GM21528 (cell line): ENCODE data around the gene PSAP.

ENCODE experiments used
- ATAC-seq: cut with Tn5 transposase; IDR thresholded peaks from one replicate; pipeline ENCODE4 v1.9.1; 2021; ENCODE audit warnings: mild to moderate bottlenecking, moderate library complexity; ENCODE audit not compliant: unreplicated experiment, low FRiP score

The PSAP gene

DNA sequence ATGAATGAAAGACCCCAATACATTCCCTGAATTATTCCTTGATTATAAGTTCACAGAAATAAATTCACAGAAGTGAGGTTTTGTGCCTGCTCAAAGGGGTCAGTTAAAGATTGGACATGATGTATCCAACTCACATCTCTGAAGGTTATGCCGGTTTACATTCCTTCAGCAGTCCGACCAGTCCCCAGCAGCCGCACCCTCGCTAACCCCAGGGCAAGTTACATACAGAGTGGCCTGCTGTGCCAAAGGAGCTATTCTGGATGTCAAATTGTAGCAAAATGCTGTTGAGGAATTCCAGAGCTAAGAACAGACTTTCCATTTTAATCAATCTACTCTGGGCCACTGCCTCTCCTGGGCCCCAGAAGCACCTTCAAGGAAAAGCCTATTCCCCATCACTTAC is 20.3 kb downstream of the PSAP start:
- no peak for ATAC-seq

DNA sequence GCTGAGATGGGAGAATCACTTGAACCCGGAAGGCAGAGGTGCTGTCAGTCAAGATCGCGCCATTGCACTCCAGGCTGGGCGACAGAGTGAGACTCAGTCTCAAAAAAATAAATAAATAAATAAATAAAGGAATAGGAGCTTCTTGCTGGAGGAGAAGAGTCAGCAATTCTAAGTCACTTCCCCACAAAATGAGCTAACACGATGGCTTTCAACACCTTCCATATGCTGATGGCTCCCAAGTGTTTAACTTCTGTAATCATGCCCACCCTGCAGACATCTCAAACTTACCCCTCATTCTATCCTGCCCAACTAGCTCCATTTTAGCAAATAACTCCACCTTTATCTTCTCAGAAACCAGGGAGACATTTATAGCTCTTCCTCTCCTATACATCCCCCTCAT is 21.2 kb downstream of the PSAP start:
- ATAC-seq = no peak

DNA sequence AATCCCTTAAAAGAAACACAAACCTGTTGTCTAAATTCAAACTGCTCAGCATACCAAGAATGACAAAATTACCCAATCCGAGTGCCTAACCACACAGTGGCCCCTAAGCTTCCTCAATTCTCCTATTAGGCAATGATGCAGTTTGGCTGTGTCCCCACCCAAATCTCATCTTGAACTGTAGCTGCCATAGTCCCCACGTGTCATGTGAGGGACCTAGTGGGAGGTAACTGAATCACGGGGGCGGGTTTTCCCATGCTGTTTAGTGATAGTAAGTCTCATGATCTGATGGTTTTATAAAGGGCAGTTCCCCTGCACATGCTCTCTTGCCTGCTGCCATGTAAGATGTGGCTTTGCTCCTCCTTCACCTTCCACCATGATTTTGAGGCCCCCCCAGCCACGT is 21.9 kb downstream of the PSAP start:
- ATAC-seq = no peak

DNA sequence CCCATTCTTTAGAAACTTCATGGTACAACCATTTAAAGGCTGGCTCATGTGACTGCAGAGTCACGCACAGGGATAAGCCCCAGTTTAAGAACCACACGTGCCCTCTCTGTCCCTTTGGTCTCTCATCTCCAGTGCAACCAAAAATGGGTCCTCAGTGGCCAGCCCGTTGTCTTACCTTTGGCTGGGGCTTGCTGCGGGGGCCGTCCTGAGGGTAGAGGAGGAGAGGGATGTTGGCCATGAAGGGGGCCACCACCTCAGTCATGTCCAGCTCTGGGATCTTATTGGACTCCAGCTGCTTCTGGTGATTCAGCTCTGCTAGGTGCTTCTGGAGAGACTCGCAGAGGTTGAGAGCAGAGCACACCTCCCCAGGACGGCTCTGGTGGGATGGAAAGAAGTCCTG is 22.3 kb downstream of the PSAP start:
- no peak for ATAC-seq

DNA sequence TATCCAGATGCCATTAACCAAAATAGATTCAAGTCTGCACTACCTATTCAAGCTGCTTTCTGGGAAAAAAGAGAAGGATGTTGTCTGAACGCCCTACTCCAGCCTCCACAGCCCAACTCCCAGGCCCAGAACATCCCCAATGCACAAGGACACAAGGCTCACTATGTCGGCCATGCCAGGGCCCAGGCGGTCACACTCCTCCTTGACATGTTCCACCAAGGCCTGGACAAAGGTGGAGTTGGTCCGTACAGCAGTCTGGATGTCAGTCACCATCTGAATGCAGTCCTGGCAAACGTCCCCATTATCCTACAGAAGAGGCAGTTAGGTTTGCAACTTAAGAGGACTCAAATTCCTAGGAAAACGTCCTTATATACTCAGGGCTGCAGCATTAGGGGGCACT is 23.2 kb downstream of the PSAP start:
- no peak for ATAC-seq

DNA sequence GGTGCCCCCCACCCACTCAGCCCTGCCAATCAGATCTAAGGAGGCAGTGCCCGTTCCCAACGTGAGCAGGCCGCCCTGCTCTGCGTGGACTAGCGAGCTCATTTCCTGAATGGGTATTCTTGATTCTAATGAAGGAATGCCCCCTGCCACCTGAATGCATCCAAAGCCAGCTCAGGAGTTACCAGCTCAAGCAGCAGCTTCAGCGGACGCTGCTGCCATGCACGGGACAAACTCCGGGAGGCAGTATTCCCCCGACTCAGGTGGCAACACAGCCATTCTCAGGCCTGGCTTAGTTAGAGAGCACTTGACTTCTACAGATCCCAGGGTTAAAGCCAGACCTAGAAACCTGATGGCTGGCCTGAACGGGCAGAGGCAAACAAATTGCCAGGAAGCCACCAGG is 25.8 kb downstream of the PSAP start:
- no peak for ATAC-seq

DNA sequence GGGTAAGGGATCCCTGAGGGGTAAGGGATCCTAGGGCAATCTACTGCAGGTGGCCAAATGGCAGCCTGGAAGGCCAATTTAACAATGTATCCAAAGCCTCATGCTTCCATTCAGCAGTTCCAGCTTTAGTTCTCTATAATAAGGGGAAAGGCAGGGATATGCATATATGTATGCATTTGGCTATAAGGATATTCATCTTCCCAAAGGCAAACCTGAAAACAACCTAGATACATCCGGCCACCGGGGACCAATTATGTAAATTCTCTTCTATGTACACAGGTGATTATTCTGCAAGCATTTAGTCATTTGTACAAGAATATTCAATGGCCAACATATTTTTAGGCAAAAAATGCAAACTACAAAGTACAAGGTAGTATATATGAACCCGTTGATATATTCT is 26.7 kb downstream of the PSAP start:
- ATAC-seq = no peak

DNA sequence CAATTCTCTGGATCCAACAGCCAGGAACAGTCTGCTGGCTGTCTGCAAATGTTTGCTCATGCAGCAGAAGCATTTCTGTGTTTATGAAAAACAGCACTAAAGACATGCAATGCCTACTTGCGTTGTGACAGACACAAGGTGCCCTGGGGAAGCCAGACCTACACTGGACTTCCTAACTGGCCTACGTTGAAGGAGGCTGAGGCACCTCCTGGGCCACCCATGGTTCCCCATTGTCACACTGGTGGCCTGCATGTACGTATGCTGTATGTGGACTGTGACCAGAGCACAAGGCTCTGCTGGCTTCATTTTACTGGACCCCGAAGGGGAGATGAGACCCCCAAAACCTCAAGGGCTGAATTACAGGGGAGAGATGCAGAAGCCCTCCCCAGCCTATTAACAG is 27.7 kb downstream of the PSAP start:
- ATAC-seq = no peak

DNA sequence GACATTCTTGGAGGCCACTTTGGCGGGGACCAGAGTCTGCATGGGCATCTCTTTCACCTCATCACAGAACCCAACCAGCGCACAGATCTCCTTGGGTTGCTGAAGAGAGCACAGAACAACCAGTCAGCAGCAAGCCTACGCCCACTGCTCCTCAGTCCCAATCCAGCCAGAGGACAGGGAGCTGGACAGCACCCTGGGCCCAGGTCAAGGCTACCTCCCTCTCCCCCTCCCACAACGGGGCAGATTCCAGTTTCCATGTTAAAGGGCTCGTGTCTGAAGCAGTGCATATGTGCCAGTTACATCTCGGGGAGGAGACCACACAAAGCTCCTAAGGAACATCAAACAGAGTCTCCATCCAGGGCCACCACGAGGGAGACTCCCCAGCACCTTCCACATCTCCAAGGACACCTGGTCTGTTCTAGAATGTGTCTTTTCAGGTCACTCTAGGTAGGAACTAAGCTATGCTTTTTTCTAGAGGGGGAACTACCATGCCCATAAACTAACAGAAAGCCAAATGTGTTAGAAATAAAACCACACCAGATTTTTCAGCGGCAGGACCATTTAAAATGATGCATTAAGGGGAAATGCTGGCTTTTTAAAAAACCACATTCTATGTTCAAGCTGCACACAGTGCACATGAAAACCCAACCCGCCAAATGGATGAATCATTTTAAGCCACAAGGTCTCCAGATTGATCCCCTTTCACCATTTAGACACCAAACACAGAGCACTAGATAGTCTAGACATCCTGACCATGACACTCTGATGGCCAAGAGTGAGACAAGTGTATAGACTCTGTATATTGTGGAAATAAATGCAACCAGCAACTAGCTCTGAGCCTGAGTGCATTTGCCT is 28.9 kb downstream of the PSAP start:
- no peak for ATAC-seq

DNA sequence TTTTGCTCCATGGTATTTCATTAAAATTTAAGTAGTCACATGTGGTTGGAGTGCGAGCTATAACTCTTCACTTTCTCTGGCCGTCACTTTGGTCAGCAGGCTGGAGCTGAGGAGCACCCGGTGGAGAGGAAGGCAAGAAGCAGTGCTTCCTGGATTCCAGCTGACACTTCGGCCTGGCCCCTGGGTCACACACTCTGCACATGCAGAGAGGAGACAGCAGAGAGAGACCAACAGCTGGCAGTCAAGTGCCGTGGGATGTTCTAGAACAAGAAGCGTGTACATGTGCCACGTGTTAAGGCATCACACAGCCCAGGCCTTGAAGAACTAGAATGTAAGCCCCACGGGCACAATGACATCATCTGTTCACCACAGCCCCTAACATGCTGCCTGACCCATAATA is 30.1 kb downstream of the PSAP start:
- no peak for ATAC-seq

DNA sequence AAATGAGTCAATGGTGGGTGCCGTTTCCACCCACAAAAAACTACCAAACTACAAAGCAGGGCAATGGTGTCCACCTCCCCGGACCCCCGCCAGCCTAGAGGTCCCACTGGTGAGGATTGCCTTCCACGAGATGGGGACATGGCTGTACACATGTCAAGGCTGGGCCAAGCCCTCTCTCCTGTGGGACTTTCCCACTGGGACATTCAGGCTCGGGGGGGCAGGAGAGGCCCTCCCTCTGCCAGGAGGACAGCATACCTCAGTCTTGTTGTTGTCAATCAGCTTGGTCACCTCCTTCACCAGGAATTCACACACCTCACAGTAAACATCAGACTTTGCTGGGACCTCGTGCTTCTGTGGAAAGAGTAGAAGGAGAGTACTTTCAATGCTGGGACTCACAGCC is 31.1 kb downstream of the PSAP start:
- ATAC-seq = no peak

DNA sequence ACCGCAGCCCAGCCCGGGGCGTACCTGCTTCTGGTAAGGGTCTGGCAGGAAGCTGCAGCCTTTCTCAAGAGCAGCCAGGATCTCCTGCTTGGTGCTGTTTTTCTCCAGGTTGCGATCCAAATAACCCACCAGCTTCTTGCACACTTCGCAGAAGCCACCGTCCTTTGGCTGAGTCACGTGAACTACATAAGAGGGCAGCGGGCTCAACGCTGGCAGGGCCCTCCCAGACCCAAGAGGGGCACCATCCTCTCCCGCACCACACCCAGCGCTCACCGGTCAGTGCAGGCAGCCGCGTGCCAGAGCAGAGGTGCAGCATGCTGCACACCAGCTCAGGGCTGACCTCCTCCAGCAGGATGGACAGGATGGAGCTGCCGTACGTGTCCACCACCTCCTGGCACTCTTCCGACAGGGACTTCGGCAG is 31.6 kb downstream of the PSAP start:
- ATAC-seq = no peak

DNA sequence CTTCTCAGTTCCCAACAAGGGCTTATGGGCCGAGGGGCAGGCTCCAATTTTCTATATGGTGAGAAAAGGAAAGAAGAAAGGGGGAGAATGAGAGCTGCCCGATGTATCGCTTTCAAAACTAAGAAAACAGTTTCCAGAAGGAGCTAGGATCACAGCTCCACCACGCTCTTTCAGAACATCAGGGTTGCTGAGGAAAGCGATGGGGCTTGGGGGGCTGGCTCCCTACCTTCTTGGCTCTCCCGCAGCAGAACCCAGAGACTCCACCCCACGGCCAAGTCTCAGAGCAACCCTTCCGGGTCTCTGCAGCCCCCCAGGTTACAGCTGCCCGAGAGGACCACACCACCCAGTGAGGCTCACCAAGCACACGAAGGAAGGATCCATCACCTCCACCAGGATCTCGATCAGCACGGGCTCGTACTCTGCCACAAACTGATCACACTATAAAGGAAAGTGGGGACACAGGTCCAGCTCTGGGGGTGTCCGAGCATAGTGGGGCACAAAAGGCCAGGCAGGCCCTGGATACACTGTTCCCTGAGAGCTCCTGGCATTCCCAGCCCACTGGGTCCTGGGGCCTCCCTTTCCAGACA is 32.3 kb downstream of the PSAP start:
- ATAC-seq = no peak

DNA sequence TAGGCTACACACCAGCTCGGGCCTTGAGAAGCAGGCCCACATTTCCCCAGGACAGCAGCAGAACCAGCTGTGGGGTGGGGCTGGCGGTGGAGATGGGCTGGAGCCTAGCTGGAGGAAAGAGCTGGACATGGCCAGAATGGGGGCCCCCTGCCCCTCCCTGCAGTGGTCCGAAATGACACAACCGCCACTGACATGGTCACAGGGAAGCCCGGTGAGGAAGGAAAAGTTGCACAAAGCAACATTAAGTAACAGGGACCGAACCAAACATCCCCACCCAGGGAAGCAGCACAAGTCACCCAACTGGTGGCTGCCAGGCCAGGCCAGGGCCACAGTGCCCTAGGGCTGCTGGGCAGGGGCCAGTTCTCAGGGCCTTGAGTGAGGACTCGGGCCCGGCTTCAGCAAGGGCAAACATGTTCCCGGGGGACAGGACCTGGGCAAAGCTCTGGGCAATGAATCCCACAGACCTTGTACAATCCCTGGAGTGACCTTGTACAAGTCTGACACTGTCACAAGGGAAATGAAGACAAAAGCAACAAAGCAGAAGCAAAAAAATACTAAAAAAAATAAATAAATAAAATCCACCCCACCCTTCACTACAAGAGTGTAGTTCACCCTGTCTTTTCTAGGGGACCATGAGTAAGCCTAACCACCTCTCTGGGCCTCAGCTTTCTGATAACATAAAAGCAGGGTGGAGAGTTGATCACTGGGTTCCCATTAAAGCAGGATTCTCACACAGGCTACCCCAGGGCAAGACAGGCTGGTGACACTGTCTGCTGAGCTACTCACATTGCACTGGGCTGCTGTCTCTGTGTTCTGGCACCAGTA is 33.0 kb downstream of the PSAP start:
- ATAC-seq = no peak

DNA sequence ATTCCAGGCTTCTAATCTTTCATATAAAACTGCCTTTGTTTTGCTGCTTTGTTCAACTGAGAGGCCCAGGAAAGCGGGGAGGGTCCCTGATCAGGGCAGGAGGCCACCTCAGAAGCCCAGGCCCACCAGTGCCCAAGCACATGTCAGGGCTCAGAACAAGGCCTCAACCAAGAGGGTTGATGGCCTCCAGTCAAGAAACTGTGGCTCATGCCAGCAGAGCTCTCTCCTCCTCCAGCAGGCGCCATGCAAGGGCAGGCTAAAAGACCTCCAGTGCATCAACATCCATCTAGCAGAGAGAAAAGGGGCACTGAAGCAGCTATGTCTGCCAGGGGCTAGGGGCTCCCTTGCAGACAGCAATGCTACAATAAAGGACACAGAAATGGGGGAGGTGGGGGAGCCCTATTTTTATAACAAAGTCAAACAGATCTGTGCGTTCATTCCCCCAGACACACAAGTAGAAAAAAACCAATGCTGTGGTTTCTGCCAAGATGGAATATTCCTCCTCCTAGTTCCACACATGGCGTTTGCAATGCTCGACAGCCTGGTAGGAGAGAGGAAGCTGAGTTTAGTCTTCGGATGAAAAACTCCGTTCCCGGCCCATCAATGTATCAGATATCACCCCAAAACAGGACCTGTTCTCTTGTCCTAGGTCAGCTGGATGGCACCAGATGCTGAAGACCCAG is 34.0 kb downstream of the PSAP start:
- no peak for ATAC-seq

DNA sequence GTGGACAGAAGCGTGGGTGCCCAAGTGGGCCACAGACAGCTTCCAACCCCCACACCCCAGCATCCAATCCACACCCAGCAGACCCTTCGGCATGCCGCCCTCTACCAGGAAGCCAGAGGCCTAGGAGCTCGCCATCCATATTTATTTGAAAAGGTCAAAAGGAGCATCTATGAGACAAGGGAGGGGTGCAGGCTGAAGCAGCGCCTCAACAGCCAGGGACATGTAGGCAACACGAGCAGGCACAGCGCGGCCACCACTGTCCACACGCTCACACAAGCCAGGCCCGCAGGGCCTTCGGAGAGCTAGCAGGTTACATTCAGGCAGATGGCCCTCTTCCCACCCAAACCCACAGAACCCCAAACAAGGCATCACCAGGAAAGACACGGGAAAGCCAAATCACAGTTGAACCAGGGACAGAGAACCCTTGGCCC is 34.6 kb downstream of the PSAP start:
- ATAC-seq = no peak

DNA sequence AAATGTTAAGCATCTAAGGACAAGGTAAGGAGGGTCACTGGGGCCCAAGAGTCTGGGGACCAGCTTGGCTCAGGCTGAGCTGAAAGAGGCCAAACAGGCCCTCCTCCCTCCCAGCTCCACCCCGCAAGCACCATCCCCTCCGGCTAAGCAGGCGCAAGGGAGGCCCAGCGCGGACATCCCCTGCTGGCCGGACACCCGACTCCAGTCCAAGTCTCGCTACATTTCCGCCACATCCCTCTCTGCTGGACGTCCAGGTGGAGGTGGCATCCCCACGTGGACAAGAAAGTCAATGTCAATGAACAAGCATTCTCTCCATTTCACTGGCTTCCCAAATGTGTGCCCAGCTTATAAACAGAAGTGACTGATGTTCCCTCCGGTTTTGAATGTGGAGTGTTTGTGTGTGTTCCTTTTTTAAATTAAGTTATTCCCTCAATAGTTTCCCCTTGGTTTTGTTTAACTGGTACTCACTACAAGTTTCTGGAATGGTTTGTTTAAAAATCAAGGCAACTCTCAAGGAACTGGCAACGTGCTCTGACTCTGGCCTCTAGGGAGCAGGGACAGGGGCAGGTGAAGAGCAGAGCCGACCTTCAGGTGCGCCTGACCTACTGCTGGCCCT is 35.4 kb downstream of the PSAP start:
- no peak for ATAC-seq

DNA sequence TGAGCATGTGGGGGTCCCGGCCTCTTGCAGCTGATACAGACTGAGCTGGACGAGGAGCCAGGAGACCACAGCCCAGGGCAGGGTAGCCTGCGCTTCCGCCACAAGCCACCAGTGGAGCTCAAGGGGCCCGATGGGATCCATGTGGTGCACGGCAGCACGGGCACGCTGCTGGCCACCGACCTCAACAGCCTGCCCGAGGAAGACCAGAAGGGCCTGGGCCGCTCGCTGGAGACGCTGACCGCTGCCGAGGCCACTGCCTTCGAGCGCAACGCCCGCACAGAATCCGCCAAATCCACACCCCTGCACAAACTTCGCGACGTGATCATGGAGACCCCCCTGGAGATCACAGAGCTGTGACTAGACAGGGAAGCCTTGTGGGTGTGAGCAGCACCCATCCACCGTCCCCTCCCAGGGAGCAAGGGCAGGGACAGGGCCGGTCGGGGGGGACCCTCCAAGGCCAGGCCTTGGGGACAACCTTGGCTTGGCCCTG is 36.1 kb downstream of the PSAP start:
- no peak for ATAC-seq

DNA sequence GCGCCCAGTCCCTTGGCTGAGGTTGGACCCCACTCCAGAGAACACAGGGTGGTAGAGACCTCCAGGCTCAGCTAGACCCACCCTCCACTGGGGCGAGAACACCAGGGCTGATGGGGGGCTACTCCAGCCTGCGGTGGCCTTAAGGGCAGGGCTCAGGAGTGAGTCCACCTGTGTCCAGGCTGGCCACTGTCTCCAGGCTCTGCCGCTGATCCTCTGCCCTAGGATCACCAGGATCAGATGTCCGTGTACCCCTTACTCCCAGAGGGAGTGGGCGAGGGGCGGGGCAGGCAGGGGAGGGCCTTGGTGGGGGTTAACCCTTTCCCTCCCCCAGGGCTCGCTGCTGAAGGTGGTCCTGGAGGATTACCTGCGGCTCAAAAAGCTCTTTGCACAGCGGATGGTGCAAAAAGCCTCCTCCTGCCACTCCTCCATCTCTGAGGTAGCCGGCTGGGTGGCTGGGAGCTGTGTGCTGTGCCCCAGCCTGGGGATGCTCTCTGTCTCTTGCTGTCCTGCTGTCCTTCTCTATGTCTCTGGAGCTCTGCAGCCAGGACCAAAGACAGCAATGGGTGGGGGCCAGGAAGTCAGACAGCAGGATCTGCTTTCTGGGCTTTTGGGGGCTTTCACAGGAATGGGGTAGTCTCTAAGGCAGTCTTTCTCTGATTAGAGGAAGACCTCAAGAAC is 38.0 kb downstream of the PSAP start:
- no peak for ATAC-seq
